Measurements from ENCODE around the gene CRACR2B. TPM values are rescaled to one million over a fixed set of nuclear protein-coding genes. Genes with fewer than 3 reads are reported as not detected.

Gene CRACR2B
- total and polyA plus RNA-seq, 10 of the 15 experiments (the other 5 are each of a cell fraction or from before 2014, with no cell fraction given), result 0.10 to 33.7 (median 12.7) TPM

DNA sequence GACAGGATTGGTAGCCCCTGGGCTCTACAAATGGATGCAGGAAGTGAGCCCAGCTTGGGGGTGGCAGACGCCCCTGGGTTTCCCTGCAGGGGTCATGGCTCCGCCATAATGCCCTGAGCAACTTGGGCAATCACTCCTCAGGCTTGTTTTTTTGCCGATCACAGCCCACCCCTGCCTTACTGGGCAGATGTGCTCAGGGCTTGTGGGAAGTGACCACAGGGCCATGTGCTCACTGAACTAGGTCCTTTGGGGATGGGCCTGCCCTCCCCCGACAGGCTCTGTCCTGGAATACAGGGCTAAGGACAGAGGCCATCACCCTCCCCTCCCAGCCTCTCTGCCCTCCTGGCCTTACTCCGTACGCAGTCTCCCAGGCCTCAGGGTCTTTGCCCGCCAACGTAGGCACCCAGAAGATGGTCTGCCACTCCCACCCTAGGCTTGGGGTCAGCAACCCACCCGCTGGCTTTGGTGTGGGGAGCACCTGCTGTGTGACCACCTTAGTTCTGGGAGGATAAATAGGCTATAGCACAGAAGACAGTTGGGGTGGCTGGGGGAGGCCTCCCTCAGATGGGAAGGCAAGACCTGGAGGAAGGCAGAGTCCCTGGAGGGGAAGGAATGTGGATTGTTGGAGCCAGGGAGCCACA is 14.1 kb upstream of the CRACR2B start (continued):
- TF ChIP-seq TCF3 (IDR thresholded peaks at IDR 0.05; ENCODE audit: borderline replicate concordance, insufficient read depth, low read depth, low read length) (no peak), GABPA (IDR thresholded peaks at IDR 0.05; ENCODE audit: low read depth) (no peak), MEF2B (IDR thresholded peaks at IDR 0.05; ENCODE audit: partially characterized antibody, poor library complexity, severe bottlenecking) (no peak), POLR2AphosphoS2 (IDR thresholded peaks at IDR 0.05; ENCODE audit: low read depth, low read length) (peak; percentile 80; the same call in 1 of the 2 replicates), PML (IDR thresholded peaks at IDR 0.05; ENCODE audit: low read length) (peak; percentile 54; the same call in 1 of the 2 replicates), POLR2AphosphoS5 (IDR thresholded peaks at IDR 0.05; ENCODE audit: low read length) (peak; percentile 68; the same call in 1 of the 2 replicates), MYB (IDR thresholded peaks at IDR 0.05; ENCODE audit: borderline replicate concordance, low read depth, low read length) (no peak), EP300 (IDR thresholded peaks at IDR 0.05; ENCODE audit: borderline replicate concordance in 1 of 2, control insufficient read depth in 1 of 2, low read depth in 2 of 2, low read length in 2 of 2) (no peak), ZBED1 (IDR thresholded peaks at IDR 0.05; ENCODE audit: borderline replicate concordance) (peak; percentile 67; the same call in 1 of the 2 replicates), TCF7 (IDR thresholded peaks at IDR 0.05; ENCODE audit: borderline replicate concordance) (no peak), ZNF384 (IDR thresholded peaks at IDR 0.05; ENCODE audit: borderline replicate concordance, low read depth, low read length) (no peak), NBN (IDR thresholded peaks at IDR 0.05) (no peak)
- TF ChIP-seq, protein P1, sequence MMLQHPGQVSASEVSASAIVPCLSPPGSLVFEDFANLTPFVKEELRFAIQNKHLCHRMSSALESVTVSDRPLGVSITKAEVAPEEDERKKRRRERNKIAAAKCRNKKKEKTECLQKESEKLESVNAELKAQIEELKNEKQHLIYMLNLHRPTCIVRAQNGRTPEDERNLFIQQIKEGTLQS (IDR thresholded peaks at IDR 0.05; ENCODE audit: borderline replicate concordance, extremely low read depth, low read depth, low read length), result no peak
